Keratinocyte (primary cell): ENCODE results near the gene DENND1A. TPM values are rescaled to one million over a fixed set of nuclear protein-coding genes. Genes with fewer than 3 reads are reported as not detected.

Source experiments
- DNase-seq: peaks from one replicate; pipeline ENCODE4 v3.0.0-alpha.2; 2011; ENCODE audit warnings: low read depth, missing footprints, low spot score
- FAIRE-seq: peaks from 2 replicates; lab custom pipeline; 2011; peaks lifted over from hg19 to GRCh38; lab: Jason Lieb, UNC
- H2AFZ ChIP-seq: 2 replicates; pipeline ENCODE4 v1.6.0; 2012; ENCODE audit warnings: low read length, control low read depth, inconsistent platforms; ENCODE audit not compliant: control insufficient read depth
- H3K27ac ChIP-seq: 2 replicates; pipeline ENCODE4 v1.5.1; 2011; ENCODE audit warnings: low read length; ENCODE audit not compliant: control insufficient read depth, insufficient read depth
- H3K27me3 ChIP-seq: 3 replicates; pipeline ENCODE4 v1.6.0; 2011; ENCODE audit warnings: low read length; ENCODE audit not compliant: control insufficient read depth, insufficient read depth; ENCODE audit errors: extremely low read depth
- H3K36me3 ChIP-seq, 2 experiments: 2 replicates in 1 of 2; 3 replicates in 1 of 2; pipeline ENCODE4 v1.5.1; 2011; ENCODE audit warnings: low read length in 2 of 2, mild to moderate bottlenecking in 1 of 2; ENCODE audit not compliant: control insufficient read depth in 2 of 2, insufficient read depth in 2 of 2; ENCODE audit errors: extremely low read depth in 1 of 2
- H3K4me1 ChIP-seq: 3 replicates; pipeline ENCODE4 v1.5.1; 2011; ENCODE audit warnings: low read length; ENCODE audit not compliant: control insufficient read depth, insufficient read depth; ENCODE audit errors: extremely low read depth
- H3K4me2 ChIP-seq: 3 replicates; pipeline ENCODE4 v1.6.0; 2011; ENCODE audit warnings: low read depth, low read length; ENCODE audit not compliant: control insufficient read depth, insufficient read depth; ENCODE audit errors: extremely low read depth
- H3K4me3 ChIP-seq, 3 experiments: fragments of 200-600 bp in 1 of 3; sonication (generic) in 1 of 3; 2 replicates in 2 of 3; 3 replicates in 1 of 3; pipeline ENCODE4 v1.5.1; 2011 to 2016; ENCODE audit warnings: low read length in 3 of 3, mild to moderate bottlenecking in 3 of 3, control low read depth in 2 of 3, inconsistent platforms in 1 of 3, low read depth in 1 of 3, mixed read lengths in 1 of 3, mixed run types in 1 of 3, moderate library complexity in 1 of 3; ENCODE audit not compliant: control insufficient read depth in 2 of 3, insufficient read depth in 2 of 3; ENCODE audit errors: extremely low read depth in 1 of 3
- H3K79me2 ChIP-seq: 2 replicates; pipeline ENCODE4 v1.6.0; 2012; ENCODE audit warnings: low read length; ENCODE audit not compliant: control insufficient read depth, insufficient read depth
- H3K9ac ChIP-seq: 3 replicates; pipeline ENCODE4 v1.6.0; 2011; ENCODE audit warnings: low read length; ENCODE audit not compliant: control insufficient read depth, insufficient read depth; ENCODE audit errors: extremely low read depth
- H3K9me1 ChIP-seq: 3 replicates; pipeline ENCODE4 v1.6.0; 2011; ENCODE audit warnings: low read length; ENCODE audit not compliant: control insufficient read depth, insufficient read depth; ENCODE audit errors: extremely low read depth
- H3K9me3 ChIP-seq: 2 replicates; pipeline ENCODE4 v1.5.1; 2012; ENCODE audit warnings: low read depth, low read length; ENCODE audit not compliant: control insufficient read depth
- H4K20me1 ChIP-seq: 3 replicates; pipeline ENCODE4 v1.6.0; 2011; ENCODE audit warnings: low read length; ENCODE audit not compliant: control insufficient read depth, insufficient read depth; ENCODE audit errors: extremely low read depth
- CTCF ChIP-seq, 3 experiments: IDR thresholded peaks in 1 of 3; conservative IDR thresholded peaks in 1 of 3; optimal IDR thresholded peaks in 1 of 3; 2 replicates in 2 of 3; 3 replicates in 1 of 3; pipeline versions ENCODE3 to v1.5.1; 2011; ENCODE audit warnings: low read length in 3 of 3, mild to moderate bottlenecking in 3 of 3, moderate library complexity in 2 of 3, control low read depth in 1 of 3, inconsistent platforms in 1 of 3; ENCODE audit not compliant: insufficient read depth in 2 of 3; ENCODE audit errors: extremely low read depth in 1 of 3
- EZH2 ChIP-seq: IDR thresholded peaks from one replicate; pipeline ENCODE4 v1.6.1; 2012; ENCODE audit warnings: inconsistent platforms, mild to moderate bottlenecking, low read length, moderate library complexity
- dilution Hi-C: fragments of 300-500 bp; cut with MboI; formaldehyde crosslinking; loops from one replicate; pipeline ENCODE4 v1.7.0; 2020; ENCODE audit warnings: low sequenced_read_pairs; ENCODE audit not compliant: extremely low pct_ligation_motif_present
- polyA plus RNA-seq, 5 experiments: library from polyadenylated mRNA; depleted of rRNA in 3 of 5; stranded (reverse) in 3 of 5; stranded (forward) in 1 of 5; unstranded in 1 of 5; fragments of >200 nt; gene quantifications; 1 replicate in 1 of 5; 2 replicates in 3 of 5; 3 replicates in 1 of 5; pipeline versions ENCODE4 v1.2.1 to v1.2.3, GENCODE V29; 2011 to 2012; ENCODE audit warnings: missing spikeins in 2 of 5, low read depth in 1 of 5, low replicate concordance in 1 of 5

The DENND1A gene
- polyA plus RNA-seq, 1 donor (not counting 4 experiments of a cell fraction or from before 2014, with no cell fraction given), result 13.0 TPM

DNA sequence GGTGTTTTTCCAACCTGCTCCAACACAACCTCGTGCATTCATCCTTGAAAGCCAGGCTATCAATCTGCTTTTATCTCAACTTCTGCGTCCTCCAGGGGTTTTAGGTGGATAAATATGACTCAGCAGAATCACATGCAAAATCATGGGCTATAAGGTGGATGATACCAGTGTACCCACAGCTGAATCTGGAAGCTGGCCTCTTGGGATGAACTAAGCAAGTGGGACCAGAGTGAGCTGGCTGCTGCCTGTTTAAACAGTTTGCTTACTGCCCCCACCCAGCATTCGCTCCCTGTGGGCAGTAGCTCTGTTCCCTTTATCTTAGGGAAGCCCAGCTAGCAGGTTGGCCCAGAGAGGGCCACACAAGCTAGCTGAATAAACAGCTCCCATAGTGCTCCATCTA is 379.9 kb downstream of the DENND1A start:
- Histone ChIP-seq H3K79me2 (no peaks in the 10 kb centered on the region), H3K9me1 (no peaks in the 10 kb centered on the region), H3K9me3 (no peaks in the 10 kb centered on the region), H3K27ac (no peak overlapping the region), H3K9ac (no peak overlapping the region), H3K27me3 (no peaks in the 10 kb centered on the region), H3K4me1 (no peaks in the 10 kb centered on the region), H4K20me1 (no peaks in the 10 kb centered on the region), H3K4me2 (no peak overlapping the region), H3K4me3 (no peak overlapping the region), H2AFZ (no peak overlapping the region), H3K36me3 (no peaks in the 10 kb centered on the region)
- FAIRE-seq (no peak), DNase-seq (no peak)
- TF ChIP-seq CTCF (optimal IDR thresholded peaks at IDR 0.05 in 1 of 3, IDR thresholded peaks at IDR 0.05 in 1 of 3, conservative IDR thresholded peaks at IDR 0.05 in 1 of 3; ENCODE audit: extremely low read depth in 1 of 3, insufficient read depth in 2 of 3, low read length in 3 of 3), result no peak
- no peak for TF ChIP-seq EZH2
- dilution Hi-C loops, result no loop called here

DNA sequence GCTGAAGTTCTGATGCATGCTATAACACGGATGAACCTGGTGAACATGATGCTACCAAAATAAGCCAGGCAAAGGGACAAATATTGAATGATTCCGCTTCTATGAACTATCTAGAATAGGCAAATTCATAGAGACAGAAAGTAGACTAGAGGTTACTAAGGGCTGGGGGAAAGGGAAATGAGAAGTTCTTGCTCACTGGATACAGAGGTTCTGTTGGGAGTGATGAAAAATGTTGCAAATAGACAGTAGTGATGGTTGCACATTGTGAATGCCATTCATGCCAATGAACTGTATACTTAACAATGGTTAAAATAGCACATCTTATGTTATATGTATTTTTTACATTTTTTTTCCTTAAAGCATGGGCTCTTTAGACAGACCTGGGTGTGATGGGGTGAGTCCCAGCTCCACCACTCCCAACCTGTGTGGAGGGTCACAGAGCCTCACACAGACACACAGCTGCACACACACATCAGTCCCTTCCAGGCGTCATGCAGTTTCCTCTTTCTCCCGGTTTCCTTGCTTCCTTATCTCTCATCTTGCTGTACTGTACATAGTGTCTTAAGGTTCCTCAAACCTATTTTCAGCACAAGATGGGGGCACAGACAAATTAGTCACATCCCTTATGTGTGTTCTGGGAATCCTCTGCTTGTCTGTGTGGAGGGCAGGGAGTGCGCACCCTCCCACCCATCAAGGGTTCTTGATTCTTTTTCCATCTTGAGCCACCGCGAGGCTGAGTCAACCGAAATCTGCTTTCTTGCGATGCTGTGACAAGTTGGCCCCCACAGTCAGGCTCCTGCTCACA is 381.0 kb downstream of the DENND1A start:
- H3K4me2 ChIP-seq, result no peak overlapping the region
- dilution Hi-C loops, result no loop called here
- no peak overlapping the region for H3K4me3 ChIP-seq
- no peaks in the 10 kb centered on the region for H3K9me3 ChIP-seq
- H4K20me1 ChIP-seq, result no peaks in the 10 kb centered on the region
- no peaks in the 10 kb centered on the region for H3K36me3 ChIP-seq
- no peaks in the 10 kb centered on the region for H3K9me1 ChIP-seq
- no peaks in the 10 kb centered on the region for H3K79me2 ChIP-seq
- H3K9ac ChIP-seq, result no peak overlapping the region
- TF ChIP-seq CTCF (optimal IDR thresholded peaks at IDR 0.05 in 1 of 3, IDR thresholded peaks at IDR 0.05 in 1 of 3, conservative IDR thresholded peaks at IDR 0.05 in 1 of 3; ENCODE audit: extremely low read depth in 1 of 3, insufficient read depth in 2 of 3, low read length in 3 of 3) (no peak), EZH2 (no peak)
- H2AFZ ChIP-seq, result no peak overlapping the region
- FAIRE-seq (no peak), DNase-seq (no peak)
- H3K27ac ChIP-seq, result no peak overlapping the region
- no peaks in the 10 kb centered on the region for H3K4me1 ChIP-seq
- no peaks in the 10 kb centered on the region for H3K27me3 ChIP-seq
